ENCODE results near the gene ATRIP.
A peak's percentile ranks its signal among the peaks of the same experiment; 100 is the strongest.

ATRIP gene

DNA sequence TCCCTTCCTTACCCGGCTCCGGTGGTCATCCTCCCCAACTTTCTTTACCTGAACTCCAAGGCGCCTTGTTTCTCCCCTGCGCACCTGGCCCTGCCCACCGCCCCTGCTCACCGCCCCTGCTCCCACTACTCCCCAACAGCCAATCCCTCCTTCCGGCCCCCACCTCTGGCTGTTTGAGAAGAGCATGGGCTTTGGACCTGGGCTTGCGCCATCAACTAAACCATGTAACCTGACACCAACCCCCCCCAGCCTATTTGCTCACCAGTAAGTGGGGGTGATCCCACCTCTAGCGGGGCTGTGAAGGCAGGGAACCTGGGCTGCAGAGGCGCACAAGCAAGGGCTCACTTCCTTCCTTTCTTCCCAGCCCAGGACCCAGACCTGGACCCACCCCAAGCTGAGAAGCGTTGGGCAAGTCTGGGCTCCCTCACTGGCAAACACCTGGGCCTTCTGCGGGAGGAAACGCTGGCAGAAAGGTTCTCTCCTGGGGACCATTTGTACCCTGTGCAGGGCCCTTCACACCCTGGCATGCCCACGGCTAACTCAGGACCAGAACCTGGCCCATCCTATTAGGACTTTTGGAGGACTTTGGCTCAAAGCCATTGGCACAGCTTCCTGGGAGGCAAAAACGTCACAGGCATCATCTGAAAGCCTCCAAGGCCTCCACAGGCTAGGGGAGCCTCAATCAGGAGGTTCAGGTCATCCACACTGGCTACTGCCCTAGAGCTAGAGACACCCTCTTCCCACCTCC lies 16.4 kb upstream of the ATRIP start, which contains the start of gene PLXNB1:
PLXNB1 (minus strand) TSS at position 127 of the 748 bp plus-strand sequence. CDS start 5,475 bp downstream, outside the sequence.
- CTCF ChIA-PET: interaction anchor here (0.9 to 22.2 kb wide), 5 partner anchors 10 to 236 kb away, joined by 3 to 863 read pairs (median 4); partner anchors contain the start of genes CCDC51 and TMA7
- DNase-seq (ENCODE audit: extremely low spot score): no peak
- POLR2A ChIA-PET: no interaction called here

DNA sequence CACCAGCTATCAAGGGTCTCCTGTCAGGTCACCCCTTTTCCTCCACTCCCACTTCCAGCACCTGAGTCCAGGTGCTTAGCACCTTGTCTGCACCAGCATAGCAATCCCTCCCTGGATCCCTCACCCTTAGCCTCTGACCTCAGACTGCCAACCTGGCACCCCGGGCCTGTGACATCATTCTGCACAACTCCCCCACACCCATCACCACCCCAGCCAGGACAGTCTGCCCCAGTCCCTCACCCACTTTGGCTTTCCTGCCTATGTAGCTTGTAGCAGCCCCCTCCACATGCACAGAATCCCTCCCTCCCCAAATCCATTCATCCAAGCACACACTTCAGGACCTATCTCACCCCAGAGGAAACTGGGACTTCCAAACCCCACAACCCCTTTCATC lies 15.8 kb upstream of the ATRIP start:
- DNase-seq (ENCODE audit: extremely low spot score): no peak
- CTCF ChIA-PET: interaction anchor here (0.9 to 22.2 kb wide), 5 partner anchors 9 to 236 kb away, joined by 3 to 863 read pairs (median 4); partner anchors contain the start of genes CCDC51 and TMA7
- TF ChIP-seq, protein P1, sequence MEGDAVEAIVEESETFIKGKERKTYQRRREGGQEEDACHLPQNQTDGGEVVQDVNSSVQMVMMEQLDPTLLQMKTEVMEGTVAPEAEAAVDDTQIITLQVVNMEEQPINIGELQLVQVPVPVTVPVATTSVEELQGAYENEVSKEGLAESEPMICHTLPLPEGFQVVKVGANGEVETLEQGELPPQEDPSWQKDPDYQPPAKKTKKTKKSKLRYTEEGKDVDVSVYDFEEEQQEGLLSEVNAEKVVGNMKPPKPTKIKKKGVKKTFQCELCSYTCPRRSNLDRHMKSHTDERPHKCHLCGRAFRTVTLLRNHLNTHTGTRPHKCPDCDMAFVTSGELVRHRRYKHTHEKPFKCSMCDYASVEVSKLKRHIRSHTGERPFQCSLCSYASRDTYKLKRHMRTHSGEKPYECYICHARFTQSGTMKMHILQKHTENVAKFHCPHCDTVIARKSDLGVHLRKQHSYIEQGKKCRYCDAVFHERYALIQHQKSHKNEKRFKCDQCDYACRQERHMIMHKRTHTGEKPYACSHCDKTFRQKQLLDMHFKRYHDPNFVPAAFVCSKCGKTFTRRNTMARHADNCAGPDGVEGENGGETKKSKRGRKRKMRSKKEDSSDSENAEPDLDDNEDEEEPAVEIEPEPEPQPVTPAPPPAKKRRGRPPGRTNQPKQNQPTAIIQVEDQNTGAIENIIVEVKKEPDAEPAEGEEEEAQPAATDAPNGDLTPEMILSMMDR (IDR thresholded peaks at IDR 0.05; ENCODE audit: control extremely low read depth, extremely low read depth, low read depth, missing control alignments): no peak
- POLR2A ChIA-PET: no interaction called here

More for the DNA sequence above, 16.4 kb upstream of the ATRIP start, which contains the start of gene PLXNB1:
- TF ChIP-seq, protein P1 (IDR thresholded peaks at IDR 0.05; ENCODE audit: control extremely low read depth, extremely low read depth, low read depth, missing control alignments): no peak

DNA sequence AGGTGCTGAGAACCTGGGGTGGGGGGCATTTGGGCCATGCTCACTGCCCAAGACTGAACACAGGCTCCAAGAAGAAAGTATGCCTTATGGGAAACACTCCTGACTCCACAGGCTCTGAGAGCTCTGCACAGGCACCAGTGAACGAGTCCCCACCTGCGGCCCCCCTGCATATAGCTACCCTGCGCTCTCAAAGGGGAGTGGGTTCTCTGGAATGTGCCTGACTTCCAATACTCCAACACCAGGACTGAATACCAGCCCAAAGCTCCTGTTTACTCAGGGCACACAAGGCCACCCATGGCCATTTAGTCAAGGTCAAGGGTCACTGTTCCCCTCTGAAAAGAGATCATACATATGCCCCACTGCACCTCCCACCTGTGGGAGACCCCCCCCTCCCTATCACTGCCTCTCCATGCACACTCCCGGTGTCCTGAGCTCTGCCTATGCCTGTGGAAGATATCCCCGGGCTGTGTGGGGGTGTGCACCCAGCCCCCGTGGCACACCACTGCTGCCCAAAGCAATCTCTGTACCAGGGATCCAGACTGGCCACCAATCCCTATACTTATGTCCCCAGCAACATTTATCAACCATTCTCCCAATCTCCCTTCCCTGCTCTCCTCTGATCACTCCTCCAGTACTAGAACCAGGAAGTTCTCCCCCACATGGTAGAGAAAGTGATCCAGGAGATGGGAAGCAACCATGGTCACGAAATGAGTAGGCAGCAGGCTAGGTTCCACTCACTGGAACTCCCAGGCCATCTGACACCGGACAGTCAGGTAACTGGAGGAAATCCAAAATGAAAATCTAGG lies 15.1 kb upstream of the ATRIP start:
- ChIA-PET CTCF (interaction anchor here (0.9 to 22.2 kb wide), 8 partner anchors 8 to 237 kb away, joined by 3 to 863 read pairs (median 4); partner anchors contain the start of genes CCDC51 and TMA7), POLR2A (interaction anchor here (0.9 kb wide), 1 partner anchor 14 kb away, joined by 3 read pairs; no protein-coding TSS in a partner anchor)
- TF ChIP-seq, protein P1 (IDR thresholded peaks at IDR 0.05; ENCODE audit: control extremely low read depth, extremely low read depth, low read depth, missing control alignments): no peak
- no peak for DNase-seq (ENCODE audit: extremely low spot score)

DNA sequence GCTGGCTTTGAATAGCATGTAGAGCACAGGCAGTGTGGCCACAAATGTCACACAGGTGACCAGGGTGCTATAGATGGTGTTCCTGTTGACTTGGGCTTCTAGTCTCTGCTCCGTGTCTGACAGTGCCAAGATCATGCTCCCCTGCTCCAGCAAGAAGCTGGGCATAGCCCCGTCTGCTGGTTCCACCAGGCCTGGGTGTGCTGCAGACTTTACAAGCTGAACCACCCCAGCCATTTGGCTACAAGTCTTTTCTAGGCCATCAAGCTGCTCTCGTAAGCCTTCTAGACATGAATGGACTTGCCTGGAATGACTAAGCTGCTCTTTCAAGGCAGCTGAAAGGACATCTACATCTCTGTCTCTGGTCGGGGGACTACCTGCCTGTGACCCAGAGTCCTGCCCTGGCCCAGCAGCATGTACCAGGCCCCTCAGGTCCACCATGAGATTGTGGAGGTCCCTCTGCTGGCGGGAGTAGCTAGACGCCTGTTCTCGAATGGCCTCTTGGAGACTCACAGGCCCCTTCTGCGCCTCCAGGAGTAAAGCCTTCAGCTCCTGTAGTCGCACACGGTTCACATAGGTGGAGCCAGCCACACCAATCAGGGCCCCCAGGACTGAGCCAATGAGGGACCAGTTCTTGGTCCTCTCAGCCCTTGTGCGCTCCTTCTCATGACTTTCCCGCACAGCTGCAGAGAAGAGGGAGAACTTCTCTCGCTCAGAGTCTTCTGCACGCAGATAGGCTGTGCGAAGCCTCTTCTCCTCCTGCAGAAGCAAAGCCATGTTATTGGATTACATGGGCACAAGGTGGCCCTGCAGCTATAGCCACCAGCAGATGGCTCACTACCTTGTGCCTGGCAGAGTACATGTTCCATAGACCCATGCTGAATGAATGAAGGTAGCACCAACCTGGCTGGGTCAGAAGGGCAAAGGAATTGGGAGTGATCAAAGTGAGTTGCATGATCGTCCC lies 13.8 kb upstream of the ATRIP start:
- TF ChIP-seq, protein P1 (IDR thresholded peaks at IDR 0.05; ENCODE audit: control extremely low read depth, extremely low read depth, low read depth, missing control alignments): peak; percentile 28
- CTCF ChIA-PET: interaction anchor here (1.0 to 22.2 kb wide), 15 partner anchors 12 to 910 kb away, joined by 3 to 863 read pairs (median 4); partner anchors contain the start of genes ATRIP and SLC26A6
- POLR2A ChIA-PET: interaction anchor here (0.9 kb wide), 1 partner anchor 12 kb away, joined by 3 read pairs; no protein-coding TSS in a partner anchor
- DNase-seq (ENCODE audit: extremely low spot score): no peak

DNA sequence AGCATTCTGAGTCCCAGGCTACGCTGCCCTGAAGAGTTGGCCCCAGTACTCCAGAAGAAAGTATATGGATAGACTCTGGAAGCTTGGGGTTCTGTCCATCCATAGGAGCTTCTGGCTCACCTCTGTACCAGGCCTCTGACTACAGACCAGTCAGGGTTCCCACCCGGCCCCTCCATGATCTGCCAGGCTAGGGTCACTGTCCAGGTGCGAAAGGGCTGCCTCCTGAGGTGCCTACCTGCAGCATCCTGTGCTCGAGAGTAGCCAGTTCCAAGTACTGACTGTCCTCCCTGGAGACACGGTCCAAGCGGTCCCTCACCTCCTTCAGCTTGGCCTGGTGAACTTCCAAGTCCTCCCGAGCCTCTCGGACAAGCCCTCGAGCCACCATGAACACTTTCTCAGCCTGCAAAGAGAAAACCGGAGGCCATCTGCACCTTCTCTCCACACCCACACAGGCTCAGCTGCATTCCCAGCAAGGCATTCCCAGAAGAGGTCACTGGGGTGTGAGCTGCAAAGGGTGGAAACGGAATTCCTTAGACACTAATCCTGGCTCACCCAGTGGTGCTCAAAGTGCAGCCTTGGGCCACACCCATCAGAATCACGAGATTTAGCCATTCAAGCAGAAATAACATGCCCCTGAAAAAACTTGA lies 12.9 kb upstream of the ATRIP start:
- no peak for DNase-seq (ENCODE audit: extremely low spot score)
- ChIA-PET POLR2A (no interaction called here), CTCF (interaction anchor here (1.0 to 22.2 kb wide), 12 partner anchors 21 to 911 kb away, joined by 3 to 863 read pairs (median 4); a partner anchor contains a TSS)
- TF ChIP-seq, protein P1 (IDR thresholded peaks at IDR 0.05; ENCODE audit: control extremely low read depth, extremely low read depth, low read depth, missing control alignments): no peak

All from GM10248 (cell line).